SK-N-SH treated with all-trans-retinoic acid at 6 μM for 48 hours (cell line): ENCODE results near the gene POFUT1.
"Not testable (repeated sequence)": the region's sequence is repeated elsewhere in the genome, so short reads cannot be mapped to it uniquely, and the experiment has no call there.

Source experiments
- ATAC-seq: fragments of 200-7000 bp; cut with Tn5 transposase; 3 replicates; pipeline ENCODE4 v1.9.1; 2020; ENCODE audit warnings: mild to moderate bottlenecking, moderate library complexity
- ARNTL ChIP-seq: fragments of 450-650 bp; formaldehyde crosslinking; IDR thresholded peaks from 2 replicates; pipeline ENCODE4 v1.5.0; 2020; ENCODE audit warnings: low read depth, mild to moderate bottlenecking, moderate library complexity, borderline replicate concordance
- BACH2 ChIP-seq: fragments of 250-450 bp; sonication (Bioruptor Pico); IDR thresholded peaks from 2 replicates; pipeline ENCODE4 v1.9.0; 2021; ENCODE audit warnings: mild to moderate bottlenecking, borderline replicate concordance
- CSDC2 ChIP-seq: fragments of 250-450 bp; sonication (Bioruptor Pico); IDR thresholded peaks from 2 replicates; pipeline ENCODE4 v1.5.0; 2020; ENCODE audit warnings: mild to moderate bottlenecking, moderate library complexity
- ESRRG ChIP-seq: fragments of 250-450 bp; sonication (Bioruptor Pico); IDR thresholded peaks from 2 replicates; pipeline ENCODE4 v1.6.1; 2021; ENCODE audit warnings: mild to moderate bottlenecking
- GLIS3 ChIP-seq: fragments of 250-450 bp; sonication (Bioruptor Pico); IDR thresholded peaks from 2 replicates; pipeline ENCODE4 v1.5.0; 2020; ENCODE audit warnings: mild to moderate bottlenecking, moderate library complexity
- ISL1 ChIP-seq: fragments of 250-450 bp; sonication (Bioruptor Pico); IDR thresholded peaks from 2 replicates; pipeline ENCODE4 v2.1.2; 2022; ENCODE audit warnings: mild to moderate bottlenecking, moderate library complexity
- PPARA ChIP-seq: fragments of 250-450 bp; sonication (Bioruptor Pico); IDR thresholded peaks from 2 replicates; pipeline ENCODE4 v1.5.0; 2020; ENCODE audit warnings: mild to moderate bottlenecking, borderline replicate concordance
- SNAI2 ChIP-seq: fragments of 250-450 bp; sonication (Bioruptor Pico); IDR thresholded peaks from 2 replicates; pipeline ENCODE4 v1.5.0; 2020; ENCODE audit warnings: mild to moderate bottlenecking, moderate library complexity
- TCF4 ChIP-seq: fragments of 250-450 bp; sonication (Bioruptor Pico); IDR thresholded peaks from 2 replicates; pipeline ENCODE4 v1.8.0; 2021; ENCODE audit warnings: mild to moderate bottlenecking, moderate library complexity, borderline replicate concordance
- TOX ChIP-seq: fragments of 250-450 bp; sonication (Bioruptor Pico); IDR thresholded peaks from 2 replicates; pipeline ENCODE4 v1.8.0; 2021; ENCODE audit warnings: mild to moderate bottlenecking, moderate library complexity, borderline replicate concordance
- ZC3H10 ChIP-seq: fragments of 250-450 bp; sonication (Bioruptor Pico); IDR thresholded peaks from 2 replicates; pipeline ENCODE4 v1.5.1; 2021; ENCODE audit warnings: mild to moderate bottlenecking, moderate library complexity
- ZFP3 ChIP-seq: fragments of 250-450 bp; sonication (Bioruptor Pico); IDR thresholded peaks from 2 replicates; pipeline ENCODE4 v1.5.0; 2020; ENCODE audit warnings: mild to moderate bottlenecking, moderate library complexity
- ZFP30 ChIP-seq: fragments of 450-650 bp; formaldehyde crosslinking; IDR thresholded peaks from 2 replicates; pipeline ENCODE4 v1.5.0; 2022; ENCODE audit warnings: mild to moderate bottlenecking, moderate library complexity
- ZNF565 ChIP-seq: fragments of 450-650 bp; formaldehyde crosslinking; conservative IDR thresholded peaks from 2 replicates; pipeline ENCODE4 v1.5.0; 2020; ENCODE audit warnings: low read depth, mild to moderate bottlenecking, moderate library complexity
- ZNF8 ChIP-seq: fragments of 450-650 bp; formaldehyde crosslinking; IDR thresholded peaks from 2 replicates; pipeline ENCODE4 v1.5.0; 2020; ENCODE audit warnings: mild to moderate bottlenecking, moderate library complexity
- TF ChIP-seq, protein P1 (sequence below): fragments of 250-450 bp; sonication (Bioruptor Pico); IDR thresholded peaks from 2 replicates; pipeline ENCODE4 v1.5.1; 2020; ENCODE audit warnings: low read depth, mild to moderate bottlenecking, moderate library complexity
- TF ChIP-seq, protein P2 (sequence below): fragments of 250-450 bp; sonication (Bioruptor Pico); IDR thresholded peaks from 2 replicates; pipeline ENCODE4 v1.5.1; 2021; ENCODE audit warnings: mild to moderate bottlenecking, moderate library complexity
- TF ChIP-seq, protein P3 (sequence below): fragments of 250-450 bp; sonication (Bioruptor Pico); IDR thresholded peaks from 2 replicates; pipeline ENCODE4 v1.8.0; 2021; ENCODE audit warnings: low read depth, mild to moderate bottlenecking, moderate library complexity, borderline replicate concordance
- TF ChIP-seq, protein P4 (sequence below): fragments of 250-450 bp; sonication (Bioruptor Pico); IDR thresholded peaks from 2 replicates; pipeline ENCODE4 v1.8.0; 2020; ENCODE audit warnings: mild to moderate bottlenecking, moderate library complexity, borderline replicate concordance
- TF ChIP-seq, protein P5 (sequence below): fragments of 250-450 bp; sonication (Bioruptor Pico); IDR thresholded peaks from 2 replicates; pipeline ENCODE4 v1.5.0; 2020; ENCODE audit warnings: mild to moderate bottlenecking, moderate library complexity

The POFUT1 gene

DNA sequence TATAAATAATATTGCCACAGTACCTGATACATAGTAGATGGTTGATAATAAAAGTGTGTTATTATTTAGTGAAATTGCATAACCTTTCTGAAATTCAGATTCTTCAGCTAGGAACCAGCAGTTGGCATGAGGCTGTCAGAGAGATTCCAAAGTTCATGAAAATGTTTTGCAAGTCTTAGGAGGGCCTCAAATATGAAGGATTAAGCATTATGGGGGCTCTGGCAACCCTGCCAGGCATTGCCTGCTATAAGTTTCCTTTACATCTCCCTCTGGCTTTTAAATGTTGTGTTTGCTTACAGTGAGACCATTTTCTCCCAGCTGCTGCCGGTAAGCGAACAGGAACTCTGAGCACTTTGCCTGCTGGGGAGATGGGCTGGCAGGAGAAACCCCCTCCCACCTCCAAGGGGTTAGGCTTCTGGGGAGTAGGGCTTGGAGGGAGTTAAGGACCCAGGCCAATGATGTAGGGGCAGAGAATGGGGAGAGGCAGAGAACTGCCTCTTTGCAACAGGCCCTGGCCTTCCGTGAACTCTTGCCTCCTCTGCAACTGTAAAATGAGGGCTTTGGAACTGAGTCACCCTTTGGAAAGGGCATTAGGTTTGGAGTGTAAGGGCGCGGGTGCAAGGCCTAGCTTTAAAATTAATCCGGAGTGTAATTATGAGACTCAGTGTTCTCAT is 36.6 kb downstream of the POFUT1 start:
- ATAC-seq, result no peak
- TF ChIP-seq ESRRG (CRISPR knock-in tag) (no peak), ZNF8 (CRISPR knock-in tag) (no peak), ZFP3 (no peak), BACH2 (no peak), PPARA (CRISPR knock-in tag) (no peak), GLIS3 (CRISPR knock-in tag) (no peak), ZNF565 (CRISPR knock-in tag) (no peak), CSDC2 (CRISPR knock-in tag) (no peak), ZFP30 (CRISPR knock-in tag) (no peak), ISL1 (CRISPR knock-in tag) (no peak), SNAI2 (CRISPR knock-in tag) (no peak), TCF4 (CRISPR knock-in tag) (no peak), TOX (no peak), ZC3H10 (CRISPR knock-in tag) (no peak)
- TF ChIP-seq, protein P1, sequence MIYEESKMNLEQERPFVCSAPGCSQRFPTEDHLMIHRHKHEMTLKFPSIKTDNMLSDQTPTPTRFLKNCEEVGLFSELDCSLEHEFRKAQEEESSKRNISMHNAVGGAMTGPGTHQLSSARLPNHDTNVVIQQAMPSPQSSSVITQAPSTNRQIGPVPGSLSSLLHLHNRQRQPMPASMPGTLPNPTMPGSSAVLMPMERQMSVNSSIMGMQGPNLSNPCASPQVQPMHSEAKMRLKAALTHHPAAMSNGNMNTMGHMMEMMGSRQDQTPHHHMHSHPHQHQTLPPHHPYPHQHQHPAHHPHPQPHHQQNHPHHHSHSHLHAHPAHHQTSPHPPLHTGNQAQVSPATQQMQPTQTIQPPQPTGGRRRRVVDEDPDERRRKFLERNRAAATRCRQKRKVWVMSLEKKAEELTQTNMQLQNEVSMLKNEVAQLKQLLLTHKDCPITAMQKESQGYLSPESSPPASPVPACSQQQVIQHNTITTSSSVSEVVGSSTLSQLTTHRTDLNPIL (CRISPR knock-in tag), result no peak
- TF ChIP-seq, protein P2, sequence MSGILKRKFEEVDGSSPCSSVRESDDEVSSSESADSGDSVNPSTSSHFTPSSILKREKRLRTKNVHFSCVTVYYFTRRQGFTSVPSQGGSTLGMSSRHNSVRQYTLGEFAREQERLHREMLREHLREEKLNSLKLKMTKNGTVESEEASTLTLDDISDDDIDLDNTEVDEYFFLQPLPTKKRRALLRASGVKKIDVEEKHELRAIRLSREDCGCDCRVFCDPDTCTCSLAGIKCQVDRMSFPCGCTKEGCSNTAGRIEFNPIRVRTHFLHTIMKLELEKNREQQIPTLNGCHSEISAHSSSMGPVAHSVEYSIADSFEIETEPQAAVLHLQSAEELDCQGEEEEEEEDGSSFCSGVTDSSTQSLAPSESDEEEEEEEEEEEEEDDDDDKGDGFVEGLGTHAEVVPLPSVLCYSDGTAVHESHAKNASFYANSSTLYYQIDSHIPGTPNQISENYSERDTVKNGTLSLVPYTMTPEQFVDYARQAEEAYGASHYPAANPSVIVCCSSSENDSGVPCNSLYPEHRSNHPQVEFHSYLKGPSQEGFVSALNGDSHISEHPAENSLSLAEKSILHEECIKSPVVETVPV (CRISPR knock-in tag), result no peak
- TF ChIP-seq, protein P3, sequence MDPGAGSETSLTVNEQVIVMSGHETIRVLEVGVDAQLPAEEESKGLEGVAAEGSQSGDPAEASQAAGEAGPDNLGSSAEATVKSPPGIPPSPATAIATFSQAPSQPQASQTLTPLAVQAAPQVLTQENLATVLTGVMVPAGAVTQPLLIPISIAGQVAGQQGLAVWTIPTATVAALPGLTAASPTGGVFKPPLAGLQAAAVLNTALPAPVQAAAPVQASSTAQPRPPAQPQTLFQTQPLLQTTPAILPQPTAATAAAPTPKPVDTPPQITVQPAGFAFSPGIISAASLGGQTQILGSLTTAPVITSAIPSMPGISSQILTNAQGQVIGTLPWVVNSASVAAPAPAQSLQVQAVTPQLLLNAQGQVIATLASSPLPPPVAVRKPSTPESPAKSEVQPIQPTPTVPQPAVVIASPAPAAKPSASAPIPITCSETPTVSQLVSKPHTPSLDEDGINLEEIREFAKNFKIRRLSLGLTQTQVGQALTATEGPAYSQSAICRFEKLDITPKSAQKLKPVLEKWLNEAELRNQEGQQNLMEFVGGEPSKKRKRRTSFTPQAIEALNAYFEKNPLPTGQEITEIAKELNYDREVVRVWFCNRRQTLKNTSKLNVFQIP (CRISPR knock-in tag), result no peak
- TF ChIP-seq, protein P4, sequence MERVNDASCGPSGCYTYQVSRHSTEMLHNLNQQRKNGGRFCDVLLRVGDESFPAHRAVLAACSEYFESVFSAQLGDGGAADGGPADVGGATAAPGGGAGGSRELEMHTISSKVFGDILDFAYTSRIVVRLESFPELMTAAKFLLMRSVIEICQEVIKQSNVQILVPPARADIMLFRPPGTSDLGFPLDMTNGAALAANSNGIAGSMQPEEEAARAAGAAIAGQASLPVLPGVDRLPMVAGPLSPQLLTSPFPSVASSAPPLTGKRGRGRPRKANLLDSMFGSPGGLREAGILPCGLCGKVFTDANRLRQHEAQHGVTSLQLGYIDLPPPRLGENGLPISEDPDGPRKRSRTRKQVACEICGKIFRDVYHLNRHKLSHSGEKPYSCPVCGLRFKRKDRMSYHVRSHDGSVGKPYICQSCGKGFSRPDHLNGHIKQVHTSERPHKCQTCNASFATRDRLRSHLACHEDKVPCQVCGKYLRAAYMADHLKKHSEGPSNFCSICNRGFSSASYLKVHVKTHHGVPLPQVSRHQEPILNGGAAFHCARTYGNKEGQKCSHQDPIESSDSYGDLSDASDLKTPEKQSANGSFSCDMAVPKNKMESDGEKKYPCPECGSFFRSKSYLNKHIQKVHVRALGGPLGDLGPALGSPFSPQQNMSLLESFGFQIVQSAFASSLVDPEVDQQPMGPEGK (CRISPR knock-in tag), result no peak

- ATAC-seq, result no peak
- TF ChIP-seq, protein P5, sequence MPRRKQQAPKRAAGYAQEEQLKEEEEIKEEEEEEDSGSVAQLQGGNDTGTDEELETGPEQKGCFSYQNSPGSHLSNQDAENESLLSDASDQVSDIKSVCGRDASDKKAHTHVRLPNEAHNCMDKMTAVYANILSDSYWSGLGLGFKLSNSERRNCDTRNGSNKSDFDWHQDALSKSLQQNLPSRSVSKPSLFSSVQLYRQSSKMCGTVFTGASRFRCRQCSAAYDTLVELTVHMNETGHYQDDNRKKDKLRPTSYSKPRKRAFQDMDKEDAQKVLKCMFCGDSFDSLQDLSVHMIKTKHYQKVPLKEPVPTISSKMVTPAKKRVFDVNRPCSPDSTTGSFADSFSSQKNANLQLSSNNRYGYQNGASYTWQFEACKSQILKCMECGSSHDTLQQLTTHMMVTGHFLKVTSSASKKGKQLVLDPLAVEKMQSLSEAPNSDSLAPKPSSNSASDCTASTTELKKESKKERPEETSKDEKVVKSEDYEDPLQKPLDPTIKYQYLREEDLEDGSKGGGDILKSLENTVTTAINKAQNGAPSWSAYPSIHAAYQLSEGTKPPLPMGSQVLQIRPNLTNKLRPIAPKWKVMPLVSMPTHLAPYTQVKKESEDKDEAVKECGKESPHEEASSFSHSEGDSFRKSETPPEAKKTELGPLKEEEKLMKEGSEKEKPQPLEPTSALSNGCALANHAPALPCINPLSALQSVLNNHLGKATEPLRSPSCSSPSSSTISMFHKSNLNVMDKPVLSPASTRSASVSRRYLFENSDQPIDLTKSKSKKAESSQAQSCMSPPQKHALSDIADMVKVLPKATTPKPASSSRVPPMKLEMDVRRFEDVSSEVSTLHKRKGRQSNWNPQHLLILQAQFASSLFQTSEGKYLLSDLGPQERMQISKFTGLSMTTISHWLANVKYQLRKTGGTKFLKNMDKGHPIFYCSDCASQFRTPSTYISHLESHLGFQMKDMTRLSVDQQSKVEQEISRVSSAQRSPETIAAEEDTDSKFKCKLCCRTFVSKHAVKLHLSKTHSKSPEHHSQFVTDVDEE (CRISPR knock-in tag), result no peak
- TF ChIP-seq, protein P1 (CRISPR knock-in tag), result no peak
- no peak for TF ChIP-seq CSDC2 (CRISPR knock-in tag)
- TF ChIP-seq, protein P4 (CRISPR knock-in tag), result no peak
- no peak for TF ChIP-seq PPARA (CRISPR knock-in tag)
- TF ChIP-seq ZFP3, result no peak
- TF ChIP-seq, protein P2 (CRISPR knock-in tag), result no peak
- TF ChIP-seq ARNTL, result no peak
- no peak for TF ChIP-seq ZNF8 (CRISPR knock-in tag)
- TF ChIP-seq, all 23 proteins: peak for 0
Observed at GRCh38 chr20:32244959-32245358, 37.3 kb downstream of the POFUT1 start.

GRCh38 chr20:32246208-32246607 is 38.5 kb downstream of the POFUT1 start:
- not testable (repeated sequence) for ATAC-seq
